C1 segment of cervical spinal cord (tissue), 14 donors: ENCODE results near the gene HOXB1.
"Not testable (repeated sequence)": the region's sequence is repeated elsewhere in the genome, so short reads cannot be mapped to it uniquely, and the experiment has no call there.

Experiments
- DNase-seq, 14 donors: peaks; one replicate each; lab custom pipeline; 2025; lab: John Stamatoyannopoulos, UW

The HOXB1 gene

DNA sequence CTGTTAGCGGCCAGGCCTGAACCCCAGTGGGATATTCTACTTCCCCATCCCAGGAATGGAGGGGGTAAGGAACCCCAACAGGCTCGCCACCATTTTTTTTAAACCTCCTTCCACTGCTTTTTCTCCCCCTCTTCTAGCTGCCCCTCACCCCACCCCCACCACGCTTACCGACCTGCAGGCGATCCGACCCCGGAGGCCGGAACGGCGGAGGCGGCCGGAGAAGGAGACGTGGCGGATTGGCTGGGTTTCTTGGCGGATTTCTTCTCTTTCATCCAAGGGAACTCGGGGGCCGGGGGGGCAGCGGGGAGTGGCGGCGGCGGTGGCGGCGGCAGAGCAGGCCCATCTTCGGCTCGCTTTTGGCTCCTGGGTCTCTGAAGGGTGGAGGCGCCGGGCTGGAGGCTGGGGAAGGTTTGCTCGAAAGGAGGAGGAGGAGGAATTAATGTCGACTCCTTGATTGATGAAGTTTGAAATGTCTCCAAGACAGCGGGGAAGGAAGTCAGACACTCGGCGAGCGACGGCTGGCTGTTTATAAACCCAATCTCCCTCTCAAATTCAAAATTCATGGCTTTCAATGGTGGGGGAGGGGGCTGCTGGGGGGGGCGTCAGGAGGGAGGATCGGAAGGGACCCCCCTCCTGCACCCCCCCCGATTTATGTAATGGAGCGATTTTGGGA, 13.7 kb upstream of the HOXB1 start:
- DNase-seq = peak in 7 of 14 donors; percentile 38 to 74 (median 55)

DNA sequence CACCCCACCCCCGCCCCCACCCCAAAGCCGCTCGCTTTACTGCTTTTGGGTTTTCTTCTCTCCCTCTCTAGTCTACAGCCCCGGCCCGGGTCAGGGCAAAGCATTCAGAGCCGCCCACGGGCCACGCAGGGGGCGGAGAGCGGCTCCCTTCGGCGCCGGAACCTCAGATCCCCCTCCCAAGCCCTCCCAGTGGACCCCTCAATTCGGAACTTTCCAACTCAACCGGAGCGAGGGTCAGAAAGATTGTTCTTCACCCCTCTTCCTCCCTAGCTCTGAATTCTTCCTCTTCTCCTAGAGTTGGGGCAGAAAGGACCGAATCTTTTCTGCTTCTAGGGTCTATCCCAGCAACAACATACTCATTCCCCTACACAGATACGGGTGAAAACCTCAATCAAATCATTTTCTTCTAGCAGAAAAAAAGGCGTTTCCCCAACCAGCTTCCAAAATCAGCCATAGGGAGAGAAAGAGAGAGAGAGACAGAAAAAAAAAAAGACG, 13.1 kb upstream of the HOXB1 start:
- no peak for DNase-seq

DNA sequence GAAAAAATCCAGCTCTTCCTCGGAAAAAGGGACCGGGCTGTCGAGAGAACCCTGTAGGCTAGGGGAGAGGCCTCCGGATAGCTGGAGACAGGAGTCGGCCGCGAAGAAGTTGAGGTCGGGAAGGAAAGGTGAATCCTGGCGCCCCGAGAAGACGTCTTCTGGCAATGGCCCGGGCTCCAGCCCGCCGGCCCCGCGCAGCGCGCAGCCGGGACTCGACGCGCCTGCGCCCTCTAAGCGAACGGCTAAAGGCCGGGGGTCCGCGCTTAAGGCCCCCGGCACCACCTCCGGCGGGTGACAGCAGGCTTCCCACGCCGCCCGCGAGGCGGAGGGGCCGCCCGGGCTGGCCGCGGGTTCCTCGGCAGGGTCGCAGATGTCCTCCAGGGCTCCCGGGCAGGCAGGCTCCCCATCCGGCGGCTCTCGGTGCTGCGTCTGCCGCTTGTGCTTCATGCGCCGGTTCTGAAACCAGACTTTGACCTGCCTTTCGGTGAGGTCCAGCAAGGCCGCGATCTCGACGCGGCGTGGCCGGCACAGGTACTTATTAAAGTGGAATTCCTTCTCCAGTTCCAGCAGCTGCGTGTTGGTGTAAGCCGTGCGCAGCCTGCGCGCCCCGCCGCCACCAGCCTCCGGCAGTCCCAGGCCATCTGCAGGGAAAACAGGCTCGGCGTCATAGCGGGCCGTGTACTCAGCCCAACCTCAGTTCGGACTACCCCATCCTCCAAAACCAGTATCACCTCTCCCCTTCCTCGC, 12.5 kb upstream of the HOXB1 start:
- DNase-seq = peak in 5 of 14 donors; percentile 62 to 77 (median 64)

DNA sequence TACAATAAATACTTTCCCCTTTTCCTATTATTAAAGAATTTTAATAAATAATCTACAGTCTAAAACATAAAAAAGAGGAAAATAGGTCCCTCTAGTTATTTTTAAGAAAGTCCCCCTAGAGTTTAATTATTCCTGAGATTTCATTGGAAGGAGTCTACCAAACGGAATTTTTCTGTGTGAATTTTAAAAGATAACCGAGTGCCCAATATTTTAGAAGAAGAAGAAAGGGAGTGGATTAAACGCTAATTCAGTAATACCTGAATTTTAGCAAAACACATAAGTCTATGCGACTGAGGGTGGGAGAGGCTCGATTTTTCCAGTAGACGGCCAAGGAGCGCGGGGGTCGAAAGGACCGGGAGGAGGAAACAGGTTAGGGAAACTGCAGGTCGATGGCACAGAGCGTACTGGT, 11.9 kb upstream of the HOXB1 start:
- DNase-seq = no peak

DNA sequence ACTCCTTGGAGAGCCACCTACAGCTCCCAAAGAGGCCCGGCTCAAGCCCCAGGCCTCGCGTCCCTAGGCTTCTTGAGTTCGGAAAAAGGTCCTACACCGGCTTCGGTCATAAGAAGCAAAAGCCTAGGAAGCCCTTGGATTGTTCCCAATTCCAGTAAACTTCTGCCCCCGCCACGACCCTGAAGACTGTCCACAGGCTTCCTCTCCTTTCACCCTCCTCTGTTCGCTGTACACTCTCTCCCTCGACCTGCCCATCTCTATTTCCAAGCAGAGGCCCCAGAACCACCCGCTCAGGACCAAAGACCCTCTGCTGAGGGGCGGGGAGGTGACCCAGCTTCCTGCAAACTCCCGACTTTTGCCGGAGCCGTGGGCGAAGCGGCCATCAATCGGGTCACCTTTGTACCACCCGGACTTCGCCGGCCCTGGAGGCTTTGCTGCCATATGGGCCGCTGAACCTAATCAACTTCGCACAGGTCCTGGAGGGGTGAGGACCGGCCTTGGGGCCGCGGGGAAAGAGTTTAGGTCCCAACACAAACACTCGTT, 11.4 kb upstream of the HOXB1 start:
- peak in 1 of 14 donors; percentile 77 for DNase-seq

DNA sequence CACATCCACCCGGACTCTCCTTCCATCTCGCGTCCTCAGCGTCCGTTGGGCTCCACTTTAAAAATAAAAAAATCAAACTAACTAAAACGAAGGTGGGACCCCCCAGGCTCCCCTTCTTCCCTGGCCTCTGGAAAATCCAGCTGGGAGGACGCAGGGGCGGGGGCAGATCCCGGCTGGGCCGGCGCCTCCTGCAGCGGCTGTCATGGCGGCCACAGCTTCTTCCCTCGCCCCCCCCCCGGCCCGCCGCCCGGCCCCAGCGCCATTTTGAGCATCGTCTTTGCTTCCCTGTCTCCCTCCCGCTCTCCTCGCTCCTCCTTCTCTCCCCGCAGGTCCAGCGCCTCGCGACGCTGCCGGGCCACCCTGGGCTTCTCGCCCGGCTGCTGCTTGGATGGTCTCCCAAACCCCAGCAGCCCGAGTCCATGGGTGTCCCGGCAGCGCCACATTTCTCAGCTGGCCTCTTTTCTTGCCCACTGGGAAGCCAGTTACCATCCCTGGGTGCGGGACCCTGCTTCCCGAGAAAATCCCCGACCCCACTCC, 10.8 kb upstream of the HOXB1 start:
- peak in 10 of 14 donors; percentile 40 to 88 (median 67) for DNase-seq

DNA sequence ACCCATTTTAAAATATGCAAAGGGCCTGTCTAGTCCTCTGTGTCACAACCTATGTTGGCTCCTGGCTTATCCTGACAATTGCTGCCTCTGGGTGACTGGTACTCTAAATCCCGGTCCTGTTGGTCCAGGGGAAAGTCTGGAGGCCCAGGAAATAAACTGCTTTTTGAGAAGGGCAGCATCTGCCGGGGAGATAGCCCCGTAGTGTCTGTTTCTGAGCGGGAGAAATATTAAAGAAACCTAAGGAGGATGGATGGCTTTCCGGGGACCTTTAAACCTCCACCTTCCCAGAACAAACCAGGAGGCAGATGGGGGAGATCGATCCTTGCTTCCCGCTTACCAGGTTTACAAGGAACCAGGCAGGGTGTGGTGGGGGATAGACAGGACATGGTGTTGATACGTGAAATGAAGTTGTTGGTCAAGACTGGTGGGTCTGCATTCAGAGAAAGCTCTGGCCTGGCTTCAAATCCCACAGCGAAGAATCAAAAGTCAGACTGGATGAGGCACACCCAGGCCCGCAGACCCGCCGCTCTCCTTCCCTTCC, 10.3 kb upstream of the HOXB1 start:
- no peak for DNase-seq

DNA sequence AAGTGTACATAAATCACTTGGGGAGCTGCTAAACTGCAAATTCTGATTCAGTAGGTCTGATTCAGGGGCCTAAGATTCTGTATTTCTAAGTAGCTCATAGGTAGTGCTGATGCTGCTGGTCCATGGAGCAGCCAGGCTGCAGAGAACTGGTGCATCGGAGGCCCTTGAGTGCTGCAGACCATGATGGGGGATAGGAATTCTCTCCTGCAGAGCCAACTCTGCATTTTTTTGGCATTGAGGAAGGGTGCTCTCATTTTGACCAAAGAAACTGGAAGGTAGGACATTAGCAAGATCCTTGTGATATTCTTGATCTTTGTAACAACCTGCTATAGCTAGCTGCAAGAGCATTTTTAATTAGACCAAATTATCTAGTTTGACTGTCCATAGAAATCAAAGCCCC, 9.4 kb upstream of the HOXB1 start:
- DNase-seq = no peak

DNA sequence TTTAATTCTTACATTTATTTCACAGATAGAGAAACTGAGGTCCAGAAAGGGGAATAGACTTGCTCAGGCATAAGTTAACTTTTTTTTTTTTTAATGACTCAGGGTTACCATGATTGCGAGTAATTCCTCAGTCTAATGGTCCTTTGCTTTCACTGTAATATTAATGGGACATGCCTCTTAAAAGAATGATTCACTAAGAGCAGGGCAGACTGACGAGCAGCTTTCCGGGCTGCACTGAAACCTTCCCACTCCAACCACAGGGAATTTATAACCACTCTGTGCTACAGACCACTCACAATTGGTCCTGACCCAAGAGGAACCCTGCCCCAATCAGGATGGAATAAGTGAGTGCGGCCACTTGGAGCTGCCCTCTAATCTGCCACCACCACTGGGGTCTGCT, 8.4 kb upstream of the HOXB1 start:
- DNase-seq = no peak

DNA sequence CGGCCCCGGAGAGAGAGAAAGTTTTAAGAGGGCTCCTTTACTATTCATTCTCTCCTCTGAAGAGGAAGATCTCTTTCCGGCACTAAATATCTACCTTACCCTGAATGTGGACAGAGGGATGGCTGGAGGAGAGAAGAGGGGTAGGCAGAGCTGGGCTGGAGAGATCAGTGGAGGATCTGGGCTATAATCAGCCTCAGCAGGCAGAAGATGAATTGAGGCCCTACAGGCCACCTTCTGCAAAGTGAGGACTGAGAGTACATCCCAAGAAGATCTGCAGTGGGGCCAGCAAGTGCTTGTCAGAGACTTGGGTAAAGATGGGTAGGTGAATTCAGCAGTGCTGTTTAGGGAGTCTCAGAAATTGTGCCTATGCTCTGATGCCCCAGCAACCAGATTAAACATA, 6.5 kb upstream of the HOXB1 start:
- no peak for DNase-seq

DNA sequence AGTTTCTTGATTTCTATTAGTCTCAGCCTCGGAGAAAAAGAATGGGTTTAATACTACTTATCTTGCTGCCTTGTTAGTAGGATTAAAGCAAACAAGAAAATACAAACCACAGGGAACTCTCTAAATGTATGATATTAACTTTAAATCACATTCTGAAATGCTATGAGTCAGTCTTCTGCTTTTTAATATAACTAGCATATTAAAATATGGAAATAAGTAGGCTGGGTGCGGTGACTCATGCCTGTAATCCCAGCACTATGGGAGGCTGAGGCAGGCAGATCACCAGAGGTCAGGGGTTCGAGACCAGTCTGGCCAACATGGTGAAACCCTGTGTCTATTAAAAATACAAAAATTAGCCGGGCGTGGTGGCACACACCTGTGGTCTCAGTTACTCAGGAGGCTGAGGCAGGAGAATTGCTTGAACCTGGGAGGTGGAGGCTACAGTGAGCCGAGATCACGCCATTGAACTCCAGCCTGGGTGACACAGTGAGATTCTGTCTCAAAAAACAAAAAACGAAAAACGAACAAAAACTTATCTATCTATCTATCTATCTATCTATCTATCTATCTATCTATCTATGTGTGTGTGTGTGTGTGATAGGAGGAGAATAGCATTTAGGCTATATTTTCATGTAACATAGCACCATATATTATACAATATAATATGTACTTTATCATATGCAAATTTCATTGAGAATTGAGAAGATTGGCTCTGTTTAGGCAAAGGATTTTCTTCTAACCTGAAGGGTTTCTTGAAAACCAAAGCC, 5.2 kb upstream of the HOXB1 start:
- DNase-seq = not testable (repeated sequence)

DNA sequence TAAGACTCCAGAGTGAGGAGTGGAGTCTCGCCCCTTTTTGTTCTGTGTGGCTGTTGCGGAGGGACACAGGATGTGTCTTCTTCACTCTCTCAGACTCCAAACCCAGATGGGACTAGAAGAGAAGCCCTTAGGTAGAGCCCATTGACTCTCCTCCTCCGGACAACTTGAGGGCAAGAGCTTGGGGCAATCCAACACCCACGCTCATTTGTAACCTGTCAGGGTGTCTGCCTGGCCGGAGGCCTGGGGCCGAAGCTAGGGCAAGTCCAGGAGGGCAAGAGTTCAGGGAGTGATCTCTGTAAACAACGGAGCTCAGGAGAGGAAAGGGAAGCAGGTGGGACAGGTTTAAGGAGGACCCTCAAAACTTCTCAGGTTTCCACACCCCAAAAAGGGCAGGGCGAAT, 1.4 kb upstream of the HOXB1 start:
- no peak for DNase-seq

DNA sequence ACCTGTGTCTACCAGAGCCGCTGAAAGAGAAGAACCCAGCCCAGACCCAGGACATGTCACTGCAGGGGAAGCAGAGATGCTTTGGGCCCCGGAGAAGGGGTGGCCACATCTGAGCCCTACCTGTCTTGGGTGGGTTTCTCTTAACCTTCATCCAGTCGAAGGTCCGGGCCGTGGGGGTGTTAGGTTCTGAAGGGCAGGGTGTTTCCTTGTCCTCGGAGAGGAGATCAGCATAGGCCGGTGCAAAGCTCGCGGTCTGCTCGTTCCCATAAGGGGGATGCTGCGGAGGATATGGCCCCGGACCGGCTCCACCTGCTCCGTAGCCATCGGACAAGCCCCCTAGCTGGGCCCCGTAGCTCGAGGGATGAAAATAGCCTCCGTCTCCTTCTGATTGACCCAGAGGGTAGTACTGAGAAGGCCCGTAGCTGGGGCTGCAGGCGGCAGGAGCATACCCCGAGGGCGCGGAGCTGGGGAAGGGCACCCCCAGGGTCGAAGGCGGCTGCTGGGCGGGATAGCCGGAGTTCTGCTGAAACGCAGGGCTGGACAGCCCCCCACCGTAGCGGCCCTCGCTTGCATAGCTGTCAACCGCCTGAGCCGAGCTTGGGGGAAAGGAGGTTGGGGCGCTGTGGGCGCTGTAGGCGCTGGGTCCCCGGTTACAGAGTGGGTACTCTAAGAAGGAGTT, 464 bp downstream of the HOXB1 start:
- DNase-seq = no peak

DNA sequence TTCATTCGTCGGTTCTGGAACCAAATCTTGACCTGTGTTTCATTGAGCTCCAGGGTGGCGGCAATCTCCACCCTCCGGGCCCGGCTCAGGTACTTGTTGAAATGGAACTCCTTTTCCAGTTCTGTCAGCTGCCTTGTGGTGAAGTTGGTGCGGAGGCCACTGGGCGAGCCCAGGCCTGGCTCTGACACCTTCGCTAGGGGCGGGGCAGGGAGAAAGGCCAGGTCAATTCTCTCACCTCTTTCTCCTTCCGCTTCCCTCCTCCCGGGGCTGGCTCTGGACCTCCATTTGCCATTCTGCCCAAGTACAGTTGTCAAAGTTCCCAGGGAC, 1.2 kb downstream of the HOXB1 start:
- DNase-seq = no peak

DNA sequence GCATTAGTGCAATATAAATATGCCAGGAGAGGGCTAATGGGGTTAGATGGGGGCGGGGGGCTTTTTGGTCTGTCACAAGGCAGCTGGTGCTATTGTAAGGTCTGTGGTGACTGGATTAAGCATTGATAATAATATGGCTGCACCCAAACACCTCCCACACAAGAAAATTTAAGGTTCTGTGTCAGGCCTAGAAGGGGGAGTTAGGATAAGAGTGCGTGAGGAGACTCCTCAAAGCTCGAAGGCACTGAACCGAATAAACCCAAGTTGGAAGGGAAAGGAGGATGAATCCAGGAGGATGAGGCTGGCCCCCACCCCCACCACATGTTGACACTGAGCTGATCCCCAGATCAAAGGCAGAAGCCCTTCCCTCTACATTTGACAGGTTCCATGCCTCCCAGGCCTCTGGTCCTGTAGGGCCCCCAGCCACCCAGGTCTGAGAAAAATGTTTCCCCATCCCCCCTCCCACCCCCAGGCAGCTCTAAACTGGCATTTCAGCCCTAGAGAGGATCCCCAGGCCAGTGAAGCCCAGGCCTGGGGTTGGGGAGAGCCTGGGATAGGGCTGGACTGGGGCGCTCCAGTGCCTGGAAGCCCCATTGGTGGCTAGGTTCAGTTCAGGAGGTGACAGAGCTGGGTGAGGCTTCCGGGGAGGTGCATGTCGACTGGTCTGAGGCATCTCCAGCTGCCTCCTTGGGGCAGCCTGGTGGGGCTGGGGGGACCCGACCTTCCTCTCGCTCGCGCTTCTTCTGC, 1.7 kb downstream of the HOXB1 start:
- DNase-seq = no peak

DNA sequence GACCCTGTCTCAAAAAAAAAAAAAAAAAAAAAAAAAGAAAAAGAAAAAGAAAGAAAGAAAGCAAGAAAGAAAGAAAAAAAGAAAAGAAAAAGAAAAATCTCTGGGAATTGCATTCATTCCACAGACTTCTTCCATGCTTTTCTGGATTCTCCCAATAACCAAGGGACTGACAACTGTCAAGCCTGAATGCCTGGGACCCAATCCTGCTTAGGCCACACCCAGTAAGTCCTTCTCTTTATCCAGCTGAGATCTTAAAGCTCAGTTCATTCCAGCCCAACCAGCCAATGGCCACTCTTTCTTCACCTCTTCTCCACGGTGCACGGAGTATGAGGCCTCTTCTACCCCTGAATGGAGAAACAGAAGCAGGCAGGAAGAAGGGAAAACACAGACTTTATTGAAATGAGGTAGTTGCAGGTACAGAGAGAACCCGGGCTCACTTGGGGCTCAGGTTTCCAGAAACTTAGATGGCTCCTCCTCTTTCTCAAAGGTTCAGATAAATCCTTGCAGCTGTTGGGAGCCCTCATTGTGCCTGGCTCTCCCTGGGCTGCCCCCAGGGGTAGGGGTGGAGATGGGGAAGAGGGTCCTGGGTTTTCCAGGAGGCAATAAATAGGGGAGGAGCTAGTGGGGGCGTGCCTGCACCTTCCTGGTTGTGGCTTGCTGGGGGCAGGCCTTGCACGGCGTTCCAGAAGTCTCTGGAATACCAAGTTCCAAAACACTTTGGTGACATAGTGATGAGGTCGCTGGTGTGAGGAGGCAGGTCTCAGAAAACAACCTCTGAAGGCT, 2.5 kb downstream of the HOXB1 start:
- DNase-seq = no peak

DNA sequence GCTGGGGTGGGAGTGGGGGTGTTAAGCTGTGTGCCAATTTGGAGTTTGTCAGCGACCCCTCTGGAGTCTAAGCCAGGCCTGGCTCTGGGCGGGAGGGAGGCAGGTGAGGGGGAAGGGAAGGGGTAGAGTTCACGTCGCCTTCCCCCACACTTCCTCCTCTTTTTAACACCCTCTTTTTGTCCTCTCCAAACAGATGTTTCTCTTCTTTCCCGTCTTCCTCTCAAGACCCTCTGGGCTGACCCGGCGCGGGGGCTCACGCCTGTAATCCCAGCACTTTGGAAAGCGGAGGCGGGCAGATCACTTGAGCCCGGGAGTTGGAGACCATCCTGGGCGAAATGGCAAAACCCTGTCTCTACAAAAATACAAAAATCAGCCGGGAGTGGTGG, 3.3 kb downstream of the HOXB1 start:
- DNase-seq = no peak

DNA sequence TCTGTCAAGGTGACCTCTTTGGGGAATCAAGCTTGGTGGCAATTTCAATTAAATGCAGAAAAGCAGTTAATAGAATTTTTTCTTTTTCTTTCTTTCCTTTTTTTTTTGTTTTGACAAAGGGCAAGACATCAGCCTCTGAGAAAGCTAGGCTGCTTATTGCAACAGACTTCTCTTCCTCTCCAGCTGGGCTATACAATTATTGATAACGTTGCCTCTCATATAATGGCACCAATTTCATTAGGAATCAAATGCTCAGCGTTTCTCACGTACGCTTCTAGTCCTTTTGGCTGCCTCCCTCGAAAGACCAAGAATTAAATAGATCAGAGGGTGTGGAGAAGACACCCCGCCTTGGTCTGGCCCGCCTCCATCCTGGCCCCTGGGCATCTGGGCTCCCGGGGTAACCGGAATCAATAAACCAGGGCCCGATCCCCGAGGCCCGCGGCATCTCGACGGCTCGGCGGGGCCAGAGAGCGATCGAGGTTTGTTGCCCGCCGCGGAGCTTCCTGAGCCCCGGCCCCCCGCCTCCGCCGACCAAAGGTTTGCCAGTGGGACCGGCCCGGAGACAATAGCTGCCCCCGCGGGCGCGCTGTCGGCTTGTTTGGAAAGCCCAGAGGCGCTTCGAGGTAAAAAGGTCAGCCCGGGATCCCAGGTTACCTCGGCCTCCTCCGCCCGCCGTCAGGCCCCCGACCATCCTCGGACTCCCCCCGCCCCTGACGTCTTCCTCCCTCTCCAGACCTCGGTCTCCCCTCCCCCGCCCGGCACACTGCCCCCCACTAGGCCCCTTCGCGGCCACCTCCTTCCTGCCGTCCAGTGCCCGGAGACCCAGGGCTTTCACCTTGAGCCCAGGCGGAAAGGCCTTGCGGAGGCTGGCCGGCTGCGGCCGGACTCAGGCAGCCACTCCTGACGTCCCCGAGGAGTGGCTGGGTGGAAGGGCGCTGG, 3.9 kb downstream of the HOXB1 start:
- no peak for DNase-seq
